GM21786 (cell line): Measurements from ENCODE around the gene IRF4.

Experiments
- ATAC-seq: cut with Tn5 transposase; IDR thresholded peaks from one replicate; pipeline ENCODE4 v1.9.1; 2021; ENCODE audit not compliant: unreplicated experiment

The IRF4 gene

GRCh38 chr6:395432-396125, 4.0 kb downstream of the IRF4 start:
- ATAC-seq, result no peak

DNA sequence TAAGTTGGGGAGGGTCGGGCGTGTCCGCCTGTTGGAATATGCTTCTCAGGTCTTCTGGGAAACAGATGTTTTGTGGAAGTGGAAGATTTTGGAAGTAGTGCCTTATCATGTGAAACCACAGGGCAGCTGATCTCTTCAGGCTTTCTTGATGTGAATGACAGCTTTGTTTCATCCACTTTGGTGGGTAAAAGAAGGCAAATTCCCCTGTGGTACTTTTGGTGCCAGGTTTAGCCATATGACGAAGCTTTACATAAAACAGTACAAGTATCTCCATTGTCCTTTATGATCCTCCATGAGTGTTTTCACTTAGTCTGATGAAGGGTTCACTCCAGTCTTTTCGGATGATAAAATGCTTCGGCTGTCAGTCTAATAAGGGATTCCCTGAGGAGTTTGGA, 4.6 kb downstream of the IRF4 start:
- no peak for ATAC-seq

DNA sequence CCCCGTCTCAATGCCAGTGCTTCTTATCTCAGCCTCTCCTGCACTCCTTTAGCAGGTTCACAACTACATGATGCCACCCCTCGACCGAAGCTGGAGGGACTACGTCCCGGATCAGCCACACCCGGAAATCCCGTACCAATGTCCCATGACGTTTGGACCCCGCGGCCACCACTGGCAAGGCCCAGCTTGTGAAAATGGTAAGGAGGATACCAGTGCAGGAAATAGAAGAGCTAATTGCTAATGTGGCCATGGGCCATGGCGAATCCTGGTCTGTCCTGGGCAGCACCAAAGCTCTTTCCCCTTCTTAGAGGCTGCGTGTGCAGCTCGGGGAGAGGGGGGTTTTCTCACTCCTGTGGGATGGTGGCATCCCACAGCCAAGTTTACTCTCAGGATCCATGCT, 5.5 kb downstream of the IRF4 start:
- no peak for ATAC-seq

GRCh38 chr6:397604-398003, 6.1 kb downstream of the IRF4 start:
- ATAC-seq, result no peak

- no peak for ATAC-seq
Measured at GRCh38 chr6:398065-398464, 6.5 kb downstream of the IRF4 start.

DNA sequence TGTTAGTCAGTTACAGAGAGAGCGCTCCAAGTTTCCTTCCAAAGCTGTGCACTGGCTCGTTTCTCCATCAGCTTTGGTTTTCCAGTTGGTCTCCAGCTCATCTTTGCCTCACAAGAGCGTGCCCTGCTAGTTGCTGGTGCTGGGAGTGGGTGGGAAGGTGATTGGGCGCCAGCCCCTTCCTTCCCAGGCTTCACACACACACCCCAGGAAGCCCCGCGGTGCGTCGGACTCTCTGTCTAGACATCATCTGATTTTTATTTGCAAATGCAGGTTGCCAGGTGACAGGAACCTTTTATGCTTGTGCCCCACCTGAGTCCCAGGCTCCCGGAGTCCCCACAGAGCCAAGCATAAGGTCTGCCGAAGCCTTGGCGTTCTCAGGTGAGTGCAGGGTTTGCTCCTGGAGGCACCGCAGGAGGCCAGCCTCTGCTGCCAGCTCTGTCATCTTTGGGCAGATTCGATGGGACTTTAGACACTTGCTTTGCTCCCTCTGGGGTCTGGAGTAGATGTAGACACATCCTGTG, 7.1 kb downstream of the IRF4 start:
- ATAC-seq, result no peak

DNA sequence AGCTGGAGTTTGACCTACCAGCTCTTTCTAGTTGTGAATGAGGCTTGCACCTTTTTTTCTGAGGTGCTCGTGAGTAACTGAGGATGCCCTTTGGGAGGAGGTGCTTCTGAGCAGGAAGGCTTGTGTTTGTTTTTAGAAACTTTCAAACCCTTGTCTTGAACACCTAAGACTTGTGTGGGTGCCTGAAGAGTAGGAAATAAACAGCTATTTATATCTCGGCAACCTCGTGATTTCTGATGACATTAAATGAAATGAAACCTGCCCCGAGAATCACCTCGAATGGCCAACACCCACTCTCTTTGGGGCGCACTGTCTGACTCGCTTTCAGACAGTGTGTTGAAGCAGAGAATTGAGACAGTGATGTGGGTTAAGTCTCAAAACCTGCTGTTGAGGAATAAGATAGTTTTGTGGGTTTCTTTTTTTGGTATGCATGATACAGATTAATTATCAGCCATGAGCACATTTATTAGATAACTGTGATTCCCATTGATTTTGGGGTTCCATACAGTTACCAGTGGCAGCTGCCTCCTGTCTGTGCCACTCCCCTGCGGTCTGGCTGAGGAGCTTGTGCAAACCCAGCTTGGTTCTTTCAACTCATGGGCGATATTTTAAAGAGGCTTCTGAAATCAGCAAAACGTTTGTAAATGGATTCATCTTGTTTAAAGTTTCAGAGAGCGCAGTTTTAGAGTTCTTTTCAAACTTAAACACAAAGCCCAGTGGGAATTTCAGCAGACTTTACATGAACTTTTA, 8.4 kb downstream of the IRF4 start:
- ATAC-seq, result peak; percentile 46

- ATAC-seq, result no peak
Measured at GRCh38 chr6:400815-401214, 9.3 kb downstream of the IRF4 start.

GRCh38 chr6:401239-401993, 9.9 kb downstream of the IRF4 start:
- no peak for ATAC-seq

DNA sequence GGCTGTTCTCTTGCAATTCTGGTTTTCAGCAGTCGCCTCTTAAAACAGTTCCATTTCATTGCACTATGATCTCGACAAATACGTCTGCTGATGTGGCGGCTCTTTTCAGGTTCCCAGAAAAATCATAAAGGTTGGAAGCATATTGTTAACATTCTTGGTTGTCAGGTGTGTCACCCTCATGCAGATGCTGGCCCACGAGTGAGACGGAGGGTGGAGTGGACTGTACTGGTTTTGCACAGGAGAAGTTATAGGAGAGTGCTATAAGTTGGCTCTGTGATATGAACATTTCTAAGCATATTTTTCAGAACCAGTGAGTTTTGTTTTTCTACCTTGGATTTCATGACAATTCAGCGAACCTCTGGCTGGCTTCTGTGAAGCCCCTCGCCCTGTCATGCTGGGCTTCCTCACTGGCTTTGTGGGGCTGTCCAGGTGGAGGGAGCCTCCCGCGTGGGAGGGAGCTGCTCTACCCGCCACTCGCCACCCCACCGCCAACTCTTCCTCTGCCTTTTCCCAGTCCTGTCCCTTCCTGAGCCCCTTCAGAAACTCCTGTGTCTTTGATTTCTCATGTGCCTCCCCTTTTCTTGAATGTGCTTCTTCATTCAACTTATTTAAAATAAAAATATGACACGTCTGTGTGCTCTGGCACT, 10.6 kb downstream of the IRF4 start:
- no peak for ATAC-seq

- ATAC-seq, result no peak
Measured at GRCh38 chr6:402901-403658, 11.5 kb downstream of the IRF4 start.

DNA sequence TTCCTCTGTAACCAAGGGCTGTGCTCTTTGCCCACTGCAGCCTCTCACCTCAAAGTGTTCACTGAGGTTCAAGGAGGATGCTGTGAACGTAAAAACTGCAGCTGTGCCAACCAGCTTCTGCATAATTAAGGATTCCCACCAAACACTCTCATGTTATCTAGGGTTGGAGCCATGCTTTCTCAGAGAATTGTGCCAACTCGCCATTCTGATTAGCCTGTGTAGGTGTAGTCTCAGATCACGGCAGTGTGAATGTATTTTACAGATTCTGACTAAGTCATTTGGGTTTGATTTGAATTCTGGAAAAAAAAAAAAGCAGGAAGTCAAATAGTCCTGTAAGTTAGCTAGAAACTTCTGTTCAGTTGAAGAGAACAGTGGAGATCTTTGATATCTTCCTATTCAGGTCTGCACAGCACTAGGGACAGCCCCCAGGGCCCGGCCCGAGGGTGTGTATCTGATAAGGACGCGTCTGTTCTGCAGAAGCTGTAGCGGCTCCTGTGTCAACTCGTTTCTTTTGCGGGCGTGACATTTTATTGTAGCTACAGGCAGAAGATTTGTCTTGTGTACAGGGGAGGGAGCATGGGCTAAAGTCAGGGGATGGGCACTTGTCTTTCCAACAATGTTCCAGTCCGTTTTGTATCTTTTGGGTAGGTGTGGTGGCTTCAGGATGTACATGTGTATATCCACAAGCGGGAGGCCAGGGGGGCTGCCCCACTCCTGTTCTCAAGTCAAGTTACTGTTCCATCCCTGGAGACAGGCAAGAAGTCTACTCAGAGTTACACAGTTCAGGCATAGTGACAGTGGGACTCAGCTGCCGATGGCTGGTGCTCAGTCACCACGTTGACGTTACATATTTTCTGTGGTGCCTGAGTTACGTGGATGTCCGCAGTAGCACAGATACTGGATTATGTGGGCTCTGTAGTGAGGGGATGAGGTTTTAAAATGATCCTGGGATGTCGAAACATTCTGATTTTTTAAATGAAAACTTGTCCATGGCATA, 12.4 kb downstream of the IRF4 start:
- no peak for ATAC-seq

- ATAC-seq, result no peak
Measured at GRCh38 chr6:404685-405423, 13.3 kb downstream of the IRF4 start.

- ATAC-seq, result no peak
Measured at GRCh38 chr6:408148-408547, 16.6 kb downstream of the IRF4 start.

DNA sequence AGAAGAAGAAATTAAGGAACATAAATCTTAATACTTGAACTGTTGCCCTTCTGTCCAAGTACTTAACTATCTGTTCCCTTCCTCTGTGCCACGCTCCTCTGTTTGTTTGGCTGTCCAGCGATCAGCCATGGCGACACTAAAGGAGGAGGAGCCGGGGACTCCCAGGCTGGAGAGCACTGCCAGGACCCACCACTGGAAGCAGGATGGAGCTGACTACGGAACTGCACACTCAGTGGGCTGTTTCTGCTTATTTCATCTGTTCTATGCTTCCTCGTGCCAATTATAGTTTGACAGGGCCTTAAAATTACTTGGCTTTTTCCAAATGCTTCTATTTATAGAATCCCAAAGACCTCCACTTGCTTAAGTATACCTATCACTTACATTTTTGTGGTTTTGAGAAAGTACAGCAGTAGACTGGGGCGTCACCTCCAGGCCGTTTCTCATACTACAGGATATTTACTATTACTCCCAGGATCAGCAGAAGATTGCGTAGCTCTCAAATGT, 17.1 kb downstream of the IRF4 start:
- no peak for ATAC-seq

DNA sequence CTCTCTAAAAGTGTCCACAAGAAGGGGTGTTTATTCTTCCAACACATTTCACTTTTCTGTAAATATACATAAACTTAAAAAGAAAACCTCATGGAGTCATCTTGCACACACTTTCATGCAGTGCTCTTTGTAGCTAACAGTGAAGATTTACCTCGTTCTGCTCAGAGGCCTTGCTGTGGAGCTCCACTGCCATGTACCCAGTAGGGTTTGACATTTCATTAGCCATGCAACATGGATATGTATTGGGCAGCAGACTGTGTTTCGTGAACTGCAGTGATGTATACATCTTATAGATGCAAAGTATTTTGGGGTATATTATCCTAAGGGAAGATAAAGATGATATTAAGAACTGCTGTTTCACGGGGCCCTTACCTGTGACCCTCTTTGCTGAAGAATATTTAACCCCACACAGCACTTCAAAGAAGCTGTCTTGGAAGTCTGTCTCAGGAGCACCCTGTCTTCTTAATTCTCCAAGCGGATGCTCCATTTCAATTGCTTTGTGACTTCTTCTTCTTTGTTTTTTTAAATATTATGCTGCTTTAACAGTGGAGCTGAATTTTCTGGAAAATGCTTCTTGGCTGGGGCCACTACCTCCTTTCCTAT, 17.9 kb downstream of the IRF4 start:
- no peak for ATAC-seq

DNA sequence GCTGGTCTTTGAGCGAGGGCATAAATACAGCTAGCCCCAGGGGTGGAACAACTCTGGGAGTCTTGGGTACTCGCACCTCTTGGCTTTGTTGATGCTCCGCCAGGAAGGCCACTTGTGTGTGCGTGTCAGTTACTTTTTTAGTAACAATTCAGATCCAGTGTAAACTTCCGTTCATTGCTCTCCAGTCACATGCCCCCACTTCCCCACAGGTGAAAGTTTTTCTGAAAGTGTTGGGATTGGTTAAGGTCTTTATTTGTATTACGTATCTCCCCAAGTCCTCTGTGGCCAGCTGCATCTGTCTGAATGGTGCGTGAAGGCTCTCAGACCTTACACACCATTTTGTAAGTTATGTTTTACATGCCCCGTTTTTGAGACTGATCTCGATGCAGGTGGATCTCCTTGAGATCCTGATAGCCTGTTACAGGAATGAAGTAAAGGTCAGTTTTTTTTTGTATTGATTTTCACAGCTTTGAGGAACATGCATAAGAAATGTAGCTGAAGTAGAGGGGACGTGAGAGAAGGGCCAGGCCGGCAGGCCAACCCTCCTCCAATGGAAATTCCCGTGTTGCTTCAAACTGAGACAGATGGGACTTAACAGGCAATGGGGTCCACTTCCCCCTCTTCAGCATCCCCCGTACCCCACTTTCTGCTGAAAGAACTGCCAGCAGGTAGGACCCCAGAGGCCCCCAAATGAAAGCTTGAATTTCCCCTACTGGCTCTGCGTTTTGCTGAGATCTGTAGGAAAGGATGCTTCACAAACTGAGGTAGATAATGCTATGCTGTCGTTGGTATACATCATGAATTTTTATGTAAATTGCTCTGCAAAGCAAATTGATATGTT, 19.2 kb downstream of the IRF4 start:
- ATAC-seq, result no peak
